Neural cell (in vitro differentiated cells): ENCODE measurements around the gene PRADC1. TPM values are rescaled to one million over a fixed set of nuclear protein-coding genes. Genes with fewer than 3 reads are reported as not detected.
"Not testable (repeated sequence)": the region's sequence is repeated elsewhere in the genome, so short reads cannot be mapped to it uniquely, and the experiment has no call there.

Experiments used
- H2AFZ ChIP-seq: fragments of 200-600, 300-800 bp; sonication (generic), shearing (Covaris generic); 2 replicates; pipeline ENCODE4 v1.6.0; 2014; ENCODE audit warnings: low read depth, mild to moderate bottlenecking, antibody characterized with exemption, low read length, moderate library complexity
- H3F3A ChIP-seq: fragments of 200-600 bp; shearing (Covaris generic); 2 replicates; pipeline ENCODE4 v1.6.1; 2016; ENCODE audit warnings: mild to moderate bottlenecking, moderate library complexity, mixed read lengths, antibody characterized with exemption, low read length; ENCODE audit not compliant: insufficient read depth, poor library complexity, severe bottlenecking
- H3K27ac ChIP-seq: fragments of 200-600, 300-800 bp; sonication (generic), shearing (Covaris generic); 2 replicates; pipeline ENCODE4 v1.5.1; 2014; ENCODE audit warnings: mild to moderate bottlenecking, low read length, moderate library complexity
- H3K27me3 ChIP-seq: fragments of 300-800, 200-600 bp; sonication (generic), shearing (Covaris generic); 2 replicates; pipeline ENCODE4 v1.6.0; 2014; ENCODE audit warnings: mild to moderate bottlenecking, low read depth, low read length, moderate library complexity; ENCODE audit not compliant: insufficient read depth
- H3K36me3 ChIP-seq: fragments of 300-800, 200-600 bp; sonication (generic), shearing (Covaris generic); 2 replicates; pipeline ENCODE4 v1.5.1; 2014; ENCODE audit warnings: mild to moderate bottlenecking, antibody characterized with exemption, low read length, moderate library complexity; ENCODE audit not compliant: insufficient read depth
- H3K4me2 ChIP-seq: fragments of 300-800, 200-600 bp; sonication (generic), shearing (Covaris generic); 2 replicates; pipeline ENCODE4 v1.6.0; 2014; ENCODE audit warnings: mild to moderate bottlenecking, low read length
- H3K4me3 ChIP-seq: fragments of 300-800, 200-600 bp; sonication (generic), shearing (Covaris generic); 2 replicates; pipeline ENCODE4 v1.5.1; 2014; ENCODE audit warnings: mild to moderate bottlenecking, low read length, moderate library complexity
- H3K79me2 ChIP-seq: fragments of 200-600 bp; shearing (Covaris generic); replicated peaks from 2 replicates; pipeline ENCODE4 v1.6.0; 2014; ENCODE audit warnings: mild to moderate bottlenecking, low read length, moderate library complexity; ENCODE audit not compliant: insufficient read depth
- H3K9ac ChIP-seq: fragments of 300-800, 200-600 bp; sonication (generic), shearing (Covaris generic); 2 replicates; pipeline ENCODE4 v1.6.1; 2016; ENCODE audit warnings: mild to moderate bottlenecking, low read length, mixed read lengths
- H3K9me2 ChIP-seq: fragments of 200-600 bp; shearing (Covaris generic); 2 replicates; pipeline ENCODE4 v1.6.1; 2016; ENCODE audit warnings: mild to moderate bottlenecking, low read length, mixed read lengths; ENCODE audit not compliant: insufficient read depth
- H3K9me3 ChIP-seq: fragments of 200-600, 300-800 bp; sonication (generic), shearing (Covaris generic); 2 replicates; pipeline ENCODE4 v1.6.1; 2016; ENCODE audit warnings: mild to moderate bottlenecking, mixed run types, low read length, moderate library complexity, mixed read lengths
- H4K20me1 ChIP-seq: fragments of 200-600 bp; shearing (Covaris generic); 2 replicates; pipeline ENCODE4 v1.6.1; 2016; ENCODE audit warnings: mild to moderate bottlenecking, mixed run types; ENCODE audit not compliant: insufficient read depth
- EP300 ChIP-seq: fragments of 450-650 bp; conservative IDR thresholded peaks from 2 replicates; pipeline ENCODE4 v1.6.1; 2014; ENCODE audit warnings: antibody characterized with exemption, mild to moderate bottlenecking, moderate library complexity; ENCODE audit not compliant: poor library complexity, severe bottlenecking
- EZH2 ChIP-seq: fragments of 200-600, 300-800 bp; shearing (Covaris generic), sonication (generic); IDR thresholded peaks from 2 replicates; pipeline ENCODE4 v1.6.1; 2014; ENCODE audit warnings: antibody characterized with exemption, low read length, borderline replicate concordance, mild to moderate bottlenecking; ENCODE audit not compliant: insufficient read depth, poor library complexity, severe bottlenecking
- MXI1 ChIP-seq: fragments of 450-650 bp; conservative IDR thresholded peaks from 2 replicates; pipeline ENCODE4 v1.6.1; 2014; ENCODE audit warnings: antibody characterized with exemption, mild to moderate bottlenecking; ENCODE audit not compliant: poor library complexity, severe bottlenecking
- POLR2AphosphoS5 ChIP-seq: IDR thresholded peaks from 2 replicates; pipeline ENCODE4 v1.6.1; 2012
- RAD21 ChIP-seq: fragments of 450-650 bp; conservative IDR thresholded peaks from 2 replicates; pipeline ENCODE4 v1.6.1; 2014; ENCODE audit warnings: antibody characterized with exemption, mild to moderate bottlenecking, moderate library complexity
- REST ChIP-seq: IDR thresholded peaks from 2 replicates; pipeline ENCODE4 v1.6.1; 2012; ENCODE audit warnings: borderline replicate concordance
- SMC3 ChIP-seq: fragments of 450-650 bp; conservative IDR thresholded peaks from 2 replicates; pipeline ENCODE4 v1.6.1; 2014; ENCODE audit warnings: antibody characterized with exemption, mild to moderate bottlenecking, moderate library complexity; ENCODE audit not compliant: poor library complexity
- TAF1 ChIP-seq: IDR thresholded peaks from 2 replicates; pipeline ENCODE4 v1.6.1; 2012; ENCODE audit warnings: low read depth
- polyA plus RNA-seq: library from polyadenylated mRNA; depleted of rRNA; stranded (reverse); fragments of >200 nt; gene quantifications from 2 replicates; pipeline ENCODE4 v1.2.3, GENCODE V29; 2014
- TF ChIP-seq, protein P1 (sequence below): fragments of 450-650 bp; IDR thresholded peaks from 2 replicates; pipeline ENCODE4 v1.5.1; 2014; ENCODE audit warnings: antibody characterized with exemption, mild to moderate bottlenecking, moderate library complexity; ENCODE audit not compliant: poor library complexity, severe bottlenecking

The PRADC1 gene
- polyA plus RNA-seq, 1 donor from 2014 or later = 36.5 TPM

- Histone ChIP-seq H4K20me1 (no peaks in the 10 kb centered on the region), H3F3A (no peaks in the 10 kb centered on the region), H3K27ac (no peak overlapping the region), H3K79me2 (no peaks in the 10 kb centered on the region), H3K27me3 (peaks cover 12% of the 10 kb centered on the region), H3K4me3 (no peak overlapping the region), H3K36me3 (no peaks in the 10 kb centered on the region), H3K9ac (no peak overlapping the region), H2AFZ (no peak overlapping the region), H3K9me3 (no peaks in the 10 kb centered on the region), H3K9me2 (no peaks in the 10 kb centered on the region), H3K4me2 (no peak overlapping the region)
- TF ChIP-seq, protein P1, sequence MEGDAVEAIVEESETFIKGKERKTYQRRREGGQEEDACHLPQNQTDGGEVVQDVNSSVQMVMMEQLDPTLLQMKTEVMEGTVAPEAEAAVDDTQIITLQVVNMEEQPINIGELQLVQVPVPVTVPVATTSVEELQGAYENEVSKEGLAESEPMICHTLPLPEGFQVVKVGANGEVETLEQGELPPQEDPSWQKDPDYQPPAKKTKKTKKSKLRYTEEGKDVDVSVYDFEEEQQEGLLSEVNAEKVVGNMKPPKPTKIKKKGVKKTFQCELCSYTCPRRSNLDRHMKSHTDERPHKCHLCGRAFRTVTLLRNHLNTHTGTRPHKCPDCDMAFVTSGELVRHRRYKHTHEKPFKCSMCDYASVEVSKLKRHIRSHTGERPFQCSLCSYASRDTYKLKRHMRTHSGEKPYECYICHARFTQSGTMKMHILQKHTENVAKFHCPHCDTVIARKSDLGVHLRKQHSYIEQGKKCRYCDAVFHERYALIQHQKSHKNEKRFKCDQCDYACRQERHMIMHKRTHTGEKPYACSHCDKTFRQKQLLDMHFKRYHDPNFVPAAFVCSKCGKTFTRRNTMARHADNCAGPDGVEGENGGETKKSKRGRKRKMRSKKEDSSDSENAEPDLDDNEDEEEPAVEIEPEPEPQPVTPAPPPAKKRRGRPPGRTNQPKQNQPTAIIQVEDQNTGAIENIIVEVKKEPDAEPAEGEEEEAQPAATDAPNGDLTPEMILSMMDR = no peak
- TF ChIP-seq EP300 = no peak
- no peak for TF ChIP-seq RAD21
- no peak for TF ChIP-seq EZH2
- TF ChIP-seq TAF1 = no peak
- TF ChIP-seq SMC3 = no peak
- no peak for TF ChIP-seq MXI1
- TF ChIP-seq REST = no peak
- no peak for TF ChIP-seq POLR2AphosphoS5
Observed at GRCh38 chr2:73263540-73264331, 30.7 kb upstream of the PRADC1 start.

DNA sequence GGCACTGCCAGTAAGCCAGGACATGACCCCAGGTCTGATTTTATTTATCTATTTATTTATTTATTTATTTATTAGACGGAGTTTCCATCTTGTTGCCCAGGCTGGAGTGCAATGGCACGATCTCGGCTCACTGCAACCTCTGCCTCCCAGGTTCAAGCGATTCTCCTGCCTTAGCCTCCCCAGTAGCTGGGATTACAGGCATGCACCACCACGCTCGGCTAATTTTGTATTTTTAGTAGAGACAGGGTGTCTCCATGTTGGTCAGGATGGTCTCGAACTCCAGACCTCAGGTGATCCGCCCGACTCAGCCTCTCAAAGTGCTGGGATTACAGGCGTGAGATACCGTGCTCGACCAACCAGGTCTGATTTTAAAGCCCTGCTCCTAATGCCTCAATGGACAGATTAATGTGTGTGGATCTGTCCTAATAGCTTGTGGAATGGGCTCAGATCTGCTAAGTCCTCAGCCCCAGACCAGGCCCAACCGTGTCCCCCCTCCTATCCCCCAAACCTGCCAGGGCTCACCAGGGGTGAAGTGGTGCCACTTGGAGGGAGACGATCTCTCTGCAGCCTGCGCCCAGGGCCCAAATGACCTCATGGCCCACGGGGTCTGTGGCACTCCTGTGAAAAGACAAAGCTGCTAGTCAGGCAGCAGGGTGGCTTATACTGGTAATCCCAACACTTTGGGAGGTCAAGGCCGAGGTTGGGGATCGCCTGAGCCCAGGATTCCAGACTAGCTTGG, 29.8 kb upstream of the PRADC1 start:
- H3K9me2 ChIP-seq, H2AFZ ChIP-seq, H3F3A ChIP-seq, H3K79me2 ChIP-seq, H3K36me3 ChIP-seq, H3K9ac ChIP-seq, H3K27ac ChIP-seq, H4K20me1 ChIP-seq, H3K27me3 ChIP-seq, H3K9me3 ChIP-seq, H3K4me2 ChIP-seq, H3K4me3 ChIP-seq: not testable (repeated sequence)
